Neutrophil (primary cell): ENCODE data around the gene C12orf42.
"Not testable (repeated sequence)": the region's sequence is repeated elsewhere in the genome, so short reads cannot be mapped to it uniquely, and the experiment has no call there.

Experiments
- H3K27ac ChIP-seq: fragments of 200-600 bp; sonication (generic); 2 replicates; pipeline ENCODE4 v1.5.1; 2016; ENCODE audit warnings: mild to moderate bottlenecking, moderate library complexity
- H3K27me3 ChIP-seq: fragments of 200-600 bp; sonication (generic); 2 replicates; pipeline ENCODE4 v1.6.0; 2016; ENCODE audit warnings: mild to moderate bottlenecking
- H3K36me3 ChIP-seq: fragments of 200-600 bp; sonication (generic); 2 replicates; pipeline ENCODE4 v1.5.1; 2017
- H3K4me1 ChIP-seq, 2 experiments: fragments of 200-600 bp in 1 of 2; sonication (generic) in 1 of 2; 1 replicate in 1 of 2; 2 replicates in 1 of 2; pipeline versions ENCODE4 v1.5.1 to v1.6.1; 2013 to 2016; ENCODE audit warnings: low read depth in 1 of 2, low read length in 1 of 2, mild to moderate bottlenecking in 1 of 2, moderate library complexity in 1 of 2; ENCODE audit not compliant: control insufficient read depth in 1 of 2, insufficient read depth in 1 of 2
- H3K4me3 ChIP-seq, 2 experiments: fragments of 200-600 bp in 1 of 2; sonication (generic) in 1 of 2; 1 replicate in 1 of 2; 2 replicates in 1 of 2; pipeline ENCODE4 v1.5.1; 2013 to 2016; ENCODE audit warnings: low read depth in 1 of 2, low read length in 1 of 2, mild to moderate bottlenecking in 1 of 2, moderate library complexity in 1 of 2
- H3K9me3 ChIP-seq: fragments of 200-600 bp; sonication (generic); 2 replicates; pipeline ENCODE4 v1.5.1; 2016
- CTCF ChIP-seq: fragments of 200-600 bp; sonication (generic); IDR thresholded peaks from 2 replicates; pipeline ENCODE4 v1.5.1; 2016; ENCODE audit warnings: antibody characterized with exemption

C12orf42 gene

GRCh38 chr12:103431950-103432349 lies 63.8 kb downstream of the C12orf42 start:
- Histone ChIP-seq H3K9me3 (no peaks in the 10 kb centered on the region), H3K4me3 (no peak overlapping the region), H3K36me3 (no peaks in the 10 kb centered on the region), H3K27ac (no peak overlapping the region), H3K4me1 (no peaks in the 10 kb centered on the region), H3K27me3 (no peaks in the 10 kb centered on the region)
- no peak for TF ChIP-seq CTCF

GRCh38 chr12:103431387-103431786 lies 64.4 kb downstream of the C12orf42 start:
- no peaks in the 10 kb centered on the region for H3K9me3 ChIP-seq
- no peaks in the 10 kb centered on the region for H3K27me3 ChIP-seq
- no peak for TF ChIP-seq CTCF
- H3K4me3 ChIP-seq = no peak overlapping the region
- H3K27ac ChIP-seq = no peak overlapping the region
- no peaks in the 10 kb centered on the region for H3K4me1 ChIP-seq
- no peaks in the 10 kb centered on the region for H3K36me3 ChIP-seq

- not testable (repeated sequence) for H3K4me3 ChIP-seq, H3K9me3 ChIP-seq, H3K36me3 ChIP-seq, H3K27ac ChIP-seq, H3K27me3 ChIP-seq, H3K4me1 ChIP-seq
Observed at GRCh38 chr12:103425674-103426073, 70.1 kb downstream of the C12orf42 start.

- not testable (repeated sequence) for H3K36me3 ChIP-seq, H3K4me3 ChIP-seq, H3K27ac ChIP-seq, H3K4me1 ChIP-seq, H3K27me3 ChIP-seq, H3K9me3 ChIP-seq
Observed at GRCh38 chr12:103424849-103425586, 70.8 kb downstream of the C12orf42 start.

GRCh38 chr12:103423516-103423910 lies 72.3 kb downstream of the C12orf42 start:
- H3K27ac ChIP-seq = no peak overlapping the region
- H3K36me3 ChIP-seq = no peaks in the 10 kb centered on the region
- H3K4me1 ChIP-seq = no peaks in the 10 kb centered on the region
- H3K4me3 ChIP-seq = no peak overlapping the region
- H3K9me3 ChIP-seq = no peaks in the 10 kb centered on the region
- no peak for TF ChIP-seq CTCF
- no peaks in the 10 kb centered on the region for H3K27me3 ChIP-seq

- Histone ChIP-seq H3K27me3 (no peaks in the 10 kb centered on the region), H3K4me1 (no peaks in the 10 kb centered on the region), H3K9me3 (no peaks in the 10 kb centered on the region), H3K4me3 (no peak overlapping the region), H3K36me3 (no peaks in the 10 kb centered on the region), H3K27ac (no peak overlapping the region)
- TF ChIP-seq CTCF = no peak
Observed at GRCh38 chr12:103422746-103423515, 72.8 kb downstream of the C12orf42 start.
